IMR-90 (cell line): ENCODE measurements around the gene RPAP2.

ENCODE experiments used
- BHLHE40 ChIP-seq: fragments of 150-350 bp; IDR thresholded peaks from 2 replicates; pipeline ENCODE4 v1.6.1; 2016; ENCODE audit warnings: mild to moderate bottlenecking, low read depth, low read length
- CEBPB ChIP-seq: IDR thresholded peaks from 2 replicates; pipeline ENCODE4 v1.6.1; 2012; ENCODE audit warnings: low read depth, low read length, improper control_type of control experiment
- CTCF ChIP-seq: conservative IDR thresholded peaks from 2 replicates; pipeline ENCODE4 v1.5.1; 2012; ENCODE audit warnings: mild to moderate bottlenecking, low read depth, low read length, improper control_type of control experiment
- FOS ChIP-seq: fragments of 150-350 bp; IDR thresholded peaks from 2 replicates; pipeline ENCODE4 v1.6.1; 2016; ENCODE audit warnings: low read depth, low read length
- MAZ ChIP-seq: IDR thresholded peaks from 2 replicates; pipeline ENCODE4 v1.6.1; 2012; ENCODE audit warnings: low read depth, mild to moderate bottlenecking, low read length, improper control_type of control experiment, moderate library complexity, borderline replicate concordance
- NFE2L2 ChIP-seq: fragments of 150-350 bp; IDR thresholded peaks from 2 replicates; pipeline ENCODE4 v1.6.1; 2016; ENCODE audit warnings: low read depth, mild to moderate bottlenecking, low read length
- POLR2A ChIP-seq: IDR thresholded peaks from 2 replicates; pipeline ENCODE4 v1.6.1; 2012; ENCODE audit warnings: mild to moderate bottlenecking, low read depth, low read length
- RAD21 ChIP-seq: IDR thresholded peaks from 2 replicates; pipeline ENCODE4 v1.6.1; 2012; ENCODE audit warnings: low read length, improper control_type of control experiment
- RCOR1 ChIP-seq: IDR thresholded peaks from 2 replicates; pipeline ENCODE4 v1.6.1; 2012; ENCODE audit warnings: mild to moderate bottlenecking, low read length, improper control_type of control experiment; ENCODE audit not compliant: insufficient replicate concordance
- SMC3 ChIP-seq: fragments of 150-350 bp; IDR thresholded peaks from 2 replicates; pipeline ENCODE4 v1.6.1; 2016; ENCODE audit warnings: low read depth, mild to moderate bottlenecking, antibody characterized with exemption, low read length, moderate library complexity
- USF2 ChIP-seq: fragments of 150-350 bp; IDR thresholded peaks from 2 replicates; pipeline ENCODE4 v1.6.1; 2017; ENCODE audit warnings: mild to moderate bottlenecking, antibody characterized with exemption, low read length, low read depth

GRCh38 chr1:92374223-92374622 lies 75.4 kb downstream of the RPAP2 start:
- TF ChIP-seq CTCF (no peak), POLR2A (no peak), FOS (no peak), RCOR1 (no peak), MAZ (no peak), CEBPB (no peak), USF2 (no peak), RAD21 (no peak), SMC3 (no peak), NFE2L2 (no peak), BHLHE40 (no peak)
